Measurements from ENCODE around the gene KATNAL1. TPM values are rescaled to one million over a fixed set of nuclear protein-coding genes. Genes with fewer than 3 reads are reported as not detected.

Gene KATNAL1
- total RNA-seq, 4 donors from 2014 or later: 4.4 to 9.8 (median 6.7) TPM

- intact Hi-C loops (cut with DNase I; ENCODE audit: low total_unique reads) (no loop called here), in situ Hi-C loops (cut with MboI; ENCODE audit: low pct_ligation_motif_present in 1 of 4, low pct_unique_long_range_greater_than_20kb in 1 of 4, low sequenced_read_pairs in 3 of 4) (no loop called here)
- H3K4me1 ChIP-seq: no peaks in the 10 kb centered on the region
- WGBS, 2 donors (ENCODE audit: low coverage in 1 of 2): 46% methylated on average over 2 of the region's 2 CpGs; no CpG with 5 or more reads in 1 of the 2 donors
- H3K36me3 ChIP-seq: no peaks in the 10 kb centered on the region
- H3K9me3 ChIP-seq: no peaks in the 10 kb centered on the region
- H3K27ac ChIP-seq: no peak overlapping the region
- no peaks in the 10 kb centered on the region for H3K27me3 ChIP-seq
- H3K4me3 ChIP-seq: no peak overlapping the region
- TF ChIP-seq CTCF (IDR thresholded peaks at IDR 0.05) (no peak), EP300 (IDR thresholded peaks at IDR 0.05; ENCODE audit: low read depth) (no peak), POLR2A (IDR thresholded peaks at IDR 0.05) (no peak), POLR2AphosphoS5 (IDR thresholded peaks at IDR 0.05) (no peak)
- no peak for DNase-seq
These were observed 137.9 kb downstream of the KATNAL1 start for GRCh38 chr13:30169442-30169841.

GRCh38 chr13:30165796-30166195 lies 141.6 kb downstream of the KATNAL1 start:
- WGBS, 2 donors (ENCODE audit: low coverage in 1 of 2): 72 to 80% methylated on average over 10 to 11 of the region's 11 CpGs
- no peaks in the 10 kb centered on the region for H3K36me3 ChIP-seq
- no peak for DNase-seq
- no peaks in the 10 kb centered on the region for H3K27me3 ChIP-seq
- no peaks in the 10 kb centered on the region for H3K9me3 ChIP-seq
- in situ Hi-C loops (cut with MboI; ENCODE audit: low pct_ligation_motif_present in 1 of 4, low pct_unique_long_range_greater_than_20kb in 1 of 4, low sequenced_read_pairs in 3 of 4): no loop called here
- no peaks in the 10 kb centered on the region for H3K4me1 ChIP-seq
- H3K4me3 ChIP-seq: no peak overlapping the region
- no peak overlapping the region for H3K27ac ChIP-seq
- TF ChIP-seq POLR2AphosphoS5 (IDR thresholded peaks at IDR 0.05) (no peak), CTCF (IDR thresholded peaks at IDR 0.05) (no peak), EP300 (IDR thresholded peaks at IDR 0.05; ENCODE audit: low read depth) (no peak), POLR2A (IDR thresholded peaks at IDR 0.05) (no peak)
- intact Hi-C loops (cut with DNase I; ENCODE audit: low total_unique reads): no loop called here

- in situ Hi-C loops (cut with MboI; ENCODE audit: low pct_ligation_motif_present in 1 of 4, low pct_unique_long_range_greater_than_20kb in 1 of 4, low sequenced_read_pairs in 3 of 4): no loop called here
- no peaks in the 10 kb centered on the region for H3K9me3 ChIP-seq
- no peak for DNase-seq
- no peak overlapping the region for H3K27ac ChIP-seq
- intact Hi-C loops (cut with DNase I; ENCODE audit: low total_unique reads): no loop called here
- TF ChIP-seq CTCF (IDR thresholded peaks at IDR 0.05): no peak
- TF ChIP-seq EP300 (IDR thresholded peaks at IDR 0.05; ENCODE audit: low read depth): no peak
- TF ChIP-seq POLR2A (IDR thresholded peaks at IDR 0.05): no peak
- H3K4me1 ChIP-seq: no peaks in the 10 kb centered on the region
- 84 to 94% methylated on average over 2 of the region's 2 CpGs for WGBS, 2 donors (ENCODE audit: low coverage in 1 of 2)
- H3K36me3 ChIP-seq: no peaks in the 10 kb centered on the region
- H3K27me3 ChIP-seq: no peaks in the 10 kb centered on the region
- no peak overlapping the region for H3K4me3 ChIP-seq
These were observed 142.3 kb downstream of the KATNAL1 start for GRCh38 chr13:30165071-30165470.

- Histone ChIP-seq H3K27ac (no peak overlapping the region), H3K9me3 (no peaks in the 10 kb centered on the region), H3K4me1 (no peaks in the 10 kb centered on the region), H3K4me3 (no peak overlapping the region), H3K27me3 (no peaks in the 10 kb centered on the region), H3K36me3 (no peaks in the 10 kb centered on the region)
- 70 to 75% methylated on average over 9 of the region's 9 CpGs for WGBS, 2 donors (ENCODE audit: low coverage in 1 of 2)
- TF ChIP-seq POLR2A (IDR thresholded peaks at IDR 0.05) (no peak), POLR2AphosphoS5 (IDR thresholded peaks at IDR 0.05) (no peak), EP300 (IDR thresholded peaks at IDR 0.05; ENCODE audit: low read depth) (no peak), CTCF (IDR thresholded peaks at IDR 0.05) (no peak)
- in situ Hi-C loops (cut with MboI; ENCODE audit: low pct_ligation_motif_present in 1 of 4, low pct_unique_long_range_greater_than_20kb in 1 of 4, low sequenced_read_pairs in 3 of 4) (no loop called here), intact Hi-C loops (cut with DNase I; ENCODE audit: low total_unique reads) (no loop called here)
- DNase-seq: no peak
These were observed 143.2 kb downstream of the KATNAL1 start for GRCh38 chr13:30164146-30164545.

Measured in transverse colon (tissue), 4 donors.